HL-60 (cell line): ENCODE data around the gene UBTD2.

Source experiments
- DNase-seq, 2 experiments: peaks; one replicate each; pipeline ENCODE4 v3.0.0-alpha.2; 2010 to 2020; ENCODE audit warnings: low read depth in 1 of 2, low spot score in 1 of 2
- H3K27ac ChIP-seq: fragments of 250-450 bp; sonication (Bioruptor Pico); replicated peaks from 2 replicates; pipeline ENCODE4 v1.5.1; 2020; ENCODE audit warnings: mild to moderate bottlenecking, moderate library complexity
- H3K27me3 ChIP-seq: fragments of 250-450 bp; sonication (Bioruptor Pico); 2 replicates; pipeline ENCODE4 v1.5.1; 2021; ENCODE audit warnings: mild to moderate bottlenecking, moderate library complexity; ENCODE audit not compliant: insufficient read depth, poor library complexity, severe bottlenecking
- H3K4me3 ChIP-seq: replicated peaks from 2 replicates; pipeline ENCODE4 v1.5.1; 2011; ENCODE audit warnings: mild to moderate bottlenecking, control low read depth, low read length; ENCODE audit not compliant: insufficient read depth
- CTCF ChIP-seq: IDR thresholded peaks from one replicate; pipeline ENCODE4 v1.5.1; 2011; ENCODE audit warnings: low read length, control low read depth, inconsistent platforms; ENCODE audit not compliant: insufficient read depth
- GABPA ChIP-seq: IDR thresholded peaks from 2 replicates; pipeline ENCODE4 v1.6.1; 2012; ENCODE audit warnings: low read depth
- POLR2AphosphoS5 ChIP-seq: IDR thresholded peaks from 2 replicates; pipeline ENCODE4 v1.6.1; 2012; ENCODE audit warnings: low read depth
- SPI1 ChIP-seq: IDR thresholded peaks from 2 replicates; pipeline ENCODE4 v1.6.1; 2012; ENCODE audit warnings: low read depth, mild to moderate bottlenecking, borderline replicate concordance
- TF ChIP-seq, protein P1 (sequence below): IDR thresholded peaks from 2 replicates; pipeline ENCODE4 v1.6.1; 2012; ENCODE audit warnings: low read depth; ENCODE audit not compliant: insufficient replicate concordance

UBTD2 gene

DNA sequence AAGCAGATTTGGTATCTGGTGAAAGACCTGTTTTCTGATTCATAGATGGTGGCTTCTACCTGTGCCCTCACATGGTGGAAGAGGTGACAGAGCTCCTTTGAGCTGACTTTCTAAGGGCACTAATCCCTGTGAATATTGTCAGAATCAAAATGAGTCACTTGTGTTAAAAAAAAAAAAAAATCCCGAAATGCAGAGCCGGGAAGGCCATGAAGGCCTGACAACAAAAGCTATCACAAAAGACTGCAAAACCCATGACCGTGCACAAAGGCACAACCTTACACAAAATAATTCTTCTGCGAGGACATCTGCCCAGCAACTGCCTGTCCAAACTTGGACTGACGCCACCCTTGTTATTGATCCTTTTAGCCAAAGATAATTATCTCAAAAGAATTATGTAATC, 19.6 kb upstream of the UBTD2 start:
- Histone ChIP-seq H3K4me3 (no peak overlapping the region), H3K27ac (no peak overlapping the region), H3K27me3 (no peaks in the 10 kb centered on the region)
- TF ChIP-seq POLR2AphosphoS5 (no peak), SPI1 (no peak), GABPA (no peak)
- DNase-seq, result no peak

- TF ChIP-seq CTCF (no peak), SPI1 (no peak), POLR2AphosphoS5 (no peak), GABPA (no peak)
- TF ChIP-seq, protein P1, sequence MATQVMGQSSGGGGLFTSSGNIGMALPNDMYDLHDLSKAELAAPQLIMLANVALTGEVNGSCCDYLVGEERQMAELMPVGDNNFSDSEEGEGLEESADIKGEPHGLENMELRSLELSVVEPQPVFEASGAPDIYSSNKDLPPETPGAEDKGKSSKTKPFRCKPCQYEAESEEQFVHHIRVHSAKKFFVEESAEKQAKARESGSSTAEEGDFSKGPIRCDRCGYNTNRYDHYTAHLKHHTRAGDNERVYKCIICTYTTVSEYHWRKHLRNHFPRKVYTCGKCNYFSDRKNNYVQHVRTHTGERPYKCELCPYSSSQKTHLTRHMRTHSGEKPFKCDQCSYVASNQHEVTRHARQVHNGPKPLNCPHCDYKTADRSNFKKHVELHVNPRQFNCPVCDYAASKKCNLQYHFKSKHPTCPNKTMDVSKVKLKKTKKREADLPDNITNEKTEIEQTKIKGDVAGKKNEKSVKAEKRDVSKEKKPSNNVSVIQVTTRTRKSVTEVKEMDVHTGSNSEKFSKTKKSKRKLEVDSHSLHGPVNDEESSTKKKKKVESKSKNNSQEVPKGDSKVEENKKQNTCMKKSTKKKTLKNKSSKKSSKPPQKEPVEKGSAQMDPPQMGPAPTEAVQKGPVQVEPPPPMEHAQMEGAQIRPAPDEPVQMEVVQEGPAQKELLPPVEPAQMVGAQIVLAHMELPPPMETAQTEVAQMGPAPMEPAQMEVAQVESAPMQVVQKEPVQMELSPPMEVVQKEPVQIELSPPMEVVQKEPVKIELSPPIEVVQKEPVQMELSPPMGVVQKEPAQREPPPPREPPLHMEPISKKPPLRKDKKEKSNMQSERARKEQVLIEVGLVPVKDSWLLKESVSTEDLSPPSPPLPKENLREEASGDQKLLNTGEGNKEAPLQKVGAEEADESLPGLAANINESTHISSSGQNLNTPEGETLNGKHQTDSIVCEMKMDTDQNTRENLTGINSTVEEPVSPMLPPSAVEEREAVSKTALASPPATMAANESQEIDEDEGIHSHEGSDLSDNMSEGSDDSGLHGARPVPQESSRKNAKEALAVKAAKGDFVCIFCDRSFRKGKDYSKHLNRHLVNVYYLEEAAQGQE, result no peak
- Histone ChIP-seq H3K27me3 (no peaks in the 10 kb centered on the region), H3K27ac (no peak overlapping the region), H3K4me3 (no peak overlapping the region)
- no peak for DNase-seq
These were observed 18.6 kb upstream of the UBTD2 start for GRCh38 chr5:172302047-172302710.

DNA sequence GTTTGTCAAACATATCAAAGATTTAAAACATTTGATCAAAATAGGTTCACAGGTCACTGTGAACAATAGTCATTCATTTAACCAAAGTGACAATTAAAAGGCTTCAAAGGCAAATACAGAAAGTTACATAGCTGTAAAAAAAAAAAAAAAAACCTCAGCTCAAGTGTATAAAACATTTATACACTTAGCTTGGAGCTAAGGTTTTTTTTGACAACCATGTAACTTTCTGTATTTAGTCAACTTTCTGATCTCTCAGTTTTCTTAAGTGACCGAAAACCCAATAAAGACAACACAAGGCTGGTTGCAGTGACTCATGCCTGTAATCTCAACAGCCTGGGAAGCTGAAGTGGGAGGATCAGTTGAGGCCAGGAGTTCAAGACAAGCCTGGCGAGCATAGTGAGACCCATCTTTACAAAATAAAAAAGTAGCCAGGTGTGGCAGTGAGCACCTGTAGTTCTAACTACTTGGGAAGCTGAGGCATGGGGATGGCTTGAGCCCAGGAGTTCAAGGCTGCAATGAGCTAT, 16.4 kb upstream of the UBTD2 start:
- no peak for DNase-seq
- TF ChIP-seq, protein P1, result no peak
- TF ChIP-seq POLR2AphosphoS5 (no peak), GABPA (no peak), CTCF (no peak), SPI1 (no peak)
- no peak overlapping the region for H3K27ac ChIP-seq
- no peaks in the 10 kb centered on the region for H3K27me3 ChIP-seq
- no peak overlapping the region for H3K4me3 ChIP-seq

GRCh38 chr5:172294831-172295230, 11.3 kb upstream of the UBTD2 start:
- TF ChIP-seq GABPA, result no peak
- TF ChIP-seq, protein P1, result no peak
- no peak for TF ChIP-seq SPI1
- TF ChIP-seq CTCF, result no peak
- H3K4me3 ChIP-seq, result no peak overlapping the region
- DNase-seq, result no peak
- no peak overlapping the region for H3K27ac ChIP-seq
- H3K27me3 ChIP-seq, result no peaks in the 10 kb centered on the region
